ENCODE measurements around the gene DIP2C. TPM values are rescaled to one million over a fixed set of nuclear protein-coding genes. Genes with fewer than 3 reads are reported as not detected.

The DIP2C gene
- polyA plus RNA-seq, 3 donors: 0.11 TPM; not detected in 2

DNA sequence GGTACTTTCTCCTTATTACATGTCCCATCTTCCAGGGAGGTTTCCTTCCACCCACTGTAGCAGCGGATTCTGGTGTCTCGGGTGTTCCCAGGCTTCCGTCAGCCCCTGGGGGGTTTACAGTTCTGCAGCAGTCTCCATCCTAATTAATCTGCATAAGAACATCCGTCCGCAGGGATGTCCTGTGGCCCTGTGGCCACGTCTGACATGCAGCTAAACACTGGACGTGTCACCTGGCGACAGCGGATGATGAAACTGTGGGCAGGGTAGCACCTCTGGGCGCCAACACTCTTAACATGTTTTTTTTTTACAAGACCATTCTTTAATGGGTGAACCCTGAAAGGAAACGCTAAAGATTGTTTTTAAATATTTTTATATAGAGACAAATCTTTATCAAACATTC lies 58.2 kb downstream of the DIP2C start:
- no peaks in the 10 kb centered on the region for H3K4me1 Mint-ChIP-seq
- TF ChIP-seq, protein P1, sequence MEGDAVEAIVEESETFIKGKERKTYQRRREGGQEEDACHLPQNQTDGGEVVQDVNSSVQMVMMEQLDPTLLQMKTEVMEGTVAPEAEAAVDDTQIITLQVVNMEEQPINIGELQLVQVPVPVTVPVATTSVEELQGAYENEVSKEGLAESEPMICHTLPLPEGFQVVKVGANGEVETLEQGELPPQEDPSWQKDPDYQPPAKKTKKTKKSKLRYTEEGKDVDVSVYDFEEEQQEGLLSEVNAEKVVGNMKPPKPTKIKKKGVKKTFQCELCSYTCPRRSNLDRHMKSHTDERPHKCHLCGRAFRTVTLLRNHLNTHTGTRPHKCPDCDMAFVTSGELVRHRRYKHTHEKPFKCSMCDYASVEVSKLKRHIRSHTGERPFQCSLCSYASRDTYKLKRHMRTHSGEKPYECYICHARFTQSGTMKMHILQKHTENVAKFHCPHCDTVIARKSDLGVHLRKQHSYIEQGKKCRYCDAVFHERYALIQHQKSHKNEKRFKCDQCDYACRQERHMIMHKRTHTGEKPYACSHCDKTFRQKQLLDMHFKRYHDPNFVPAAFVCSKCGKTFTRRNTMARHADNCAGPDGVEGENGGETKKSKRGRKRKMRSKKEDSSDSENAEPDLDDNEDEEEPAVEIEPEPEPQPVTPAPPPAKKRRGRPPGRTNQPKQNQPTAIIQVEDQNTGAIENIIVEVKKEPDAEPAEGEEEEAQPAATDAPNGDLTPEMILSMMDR (IDR thresholded peaks at IDR 0.05): no peak
- intact Hi-C loops (cut with micrococcal nuclease): no loop called here
- Histone ChIP-seq H3K27ac (ENCODE audit: low read depth in 1 of 2, low read length in 2 of 2) (no peak overlapping the region), H2AFZ (ENCODE audit: insufficient read depth, low read depth, low read length, poor library complexity, severe bottlenecking) (no peak overlapping the region), H3K9ac (ENCODE audit: insufficient read depth, low read length, poor library complexity, severe bottlenecking) (no peak overlapping the region), H3K79me2 (ENCODE audit: insufficient read depth, low read length) (no peaks in the 10 kb centered on the region), H3K4me1 (ENCODE audit: control insufficient read depth in 1 of 2, insufficient read depth in 2 of 2, low read length in 2 of 2) (no peaks in the 10 kb centered on the region), H3K27me3 (ENCODE audit: control insufficient read depth in 2 of 2, insufficient read depth in 2 of 2, low read length in 2 of 2) (peaks cover 0 to 41% of the 10 kb centered on the region in 2 donors), H3K4me2 (replicated peaks; ENCODE audit: extremely low read depth, low read length, poor library complexity, severe bottlenecking) (no peak overlapping the region), H3K36me3 (replicated peaks in 1 of 2; ENCODE audit: control insufficient read depth in 1 of 2, insufficient read depth in 2 of 2, low read length in 2 of 2) (no peaks in the 10 kb centered on the region), H3K9me3 (replicated peaks in 1 of 2; ENCODE audit: control insufficient read depth in 1 of 2, insufficient read depth in 1 of 2, low read length in 2 of 2) (peaks cover 0 to 4% of the 10 kb centered on the region in 2 donors), H4K20me1 (ENCODE audit: insufficient read depth, low read length) (no peaks in the 10 kb centered on the region), H3K4me3 (replicated peaks in 1 of 3; ENCODE audit: low read depth in 2 of 3, low read length in 3 of 3) (no peak overlapping the region)
- no peak overlapping the region for H3K27ac Mint-ChIP-seq
- no peak overlapping the region for H3K4me3 Mint-ChIP-seq
- H3K27me3 Mint-ChIP-seq (ENCODE audit: low read depth in 3 of 3): peaks cover 44 to 63% (median 45%) of the 10 kb centered on the region in 3 donors
- peaks cover 0 to 10% (median 4%) of the 10 kb centered on the region in 7 donors for H3K9me3 Mint-ChIP-seq
- no peak for DNase-seq
- H3K36me3 Mint-ChIP-seq: no peaks in the 10 kb centered on the region
- 92% methylated on average over 7 of the region's 11 CpGs for WGBS (ENCODE audit: insufficient coverage)

DNA sequence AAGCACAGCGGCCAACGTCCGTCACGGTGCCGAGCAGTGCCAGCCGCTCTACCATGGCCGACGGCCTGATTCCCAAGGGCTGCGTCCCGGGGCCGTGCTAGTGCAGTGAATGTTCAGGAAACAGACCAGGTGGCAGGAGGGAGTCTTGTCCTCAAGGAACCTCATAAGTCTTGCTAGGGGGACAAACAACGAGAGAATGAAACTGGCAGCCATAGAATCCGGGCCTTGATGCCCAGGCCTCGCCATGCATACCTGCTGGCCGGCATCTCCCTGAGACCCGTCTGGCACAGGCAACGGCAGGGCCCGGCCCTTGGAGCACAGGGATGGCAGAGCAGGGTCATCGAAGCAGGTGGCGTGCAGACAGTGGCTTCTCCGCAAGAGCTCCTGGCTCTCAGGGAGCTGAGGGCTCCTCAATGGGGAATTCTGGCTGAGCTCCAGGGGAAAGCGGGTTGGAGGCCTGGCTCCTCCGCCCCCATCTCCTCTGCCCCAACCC lies 58.8 kb downstream of the DIP2C start:
- H3K79me2 ChIP-seq (ENCODE audit: insufficient read depth, low read length): no peaks in the 10 kb centered on the region
- H2AFZ ChIP-seq (ENCODE audit: insufficient read depth, low read depth, low read length, poor library complexity, severe bottlenecking): no peak overlapping the region

More for the DNA sequence above, 58.8 kb downstream of the DIP2C start:
- TF ChIP-seq, protein P1 (IDR thresholded peaks at IDR 0.05): no peak
- Mint-ChIP-seq H3K4me3 (peak overlapping the region in 1 of 2 donors; percentile 48), H3K27me3 (ENCODE audit: low read depth in 3 of 3) (peaks cover 43 to 61% (median 46%) of the 10 kb centered on the region in 3 donors), H3K9me3 (peaks cover 0 to 10% (median 4%) of the 10 kb centered on the region in 7 donors), H3K27ac (no peak overlapping the region), H3K4me1 (no peaks in the 10 kb centered on the region), H3K36me3 (no peaks in the 10 kb centered on the region)
- H3K4me1 ChIP-seq (ENCODE audit: control insufficient read depth in 1 of 2, insufficient read depth in 2 of 2, low read length in 2 of 2): no peaks in the 10 kb centered on the region
- 91% methylated on average over 20 of the region's 23 CpGs for WGBS (ENCODE audit: insufficient coverage)
- intact Hi-C loops (cut with micrococcal nuclease): no loop called here
- no peak overlapping the region for H3K4me3 ChIP-seq (replicated peaks in 1 of 3; ENCODE audit: low read depth in 2 of 3, low read length in 3 of 3)
- no peak overlapping the region for H3K27ac ChIP-seq (ENCODE audit: low read depth in 1 of 2, low read length in 2 of 2)
- H3K27me3 ChIP-seq (ENCODE audit: control insufficient read depth in 2 of 2, insufficient read depth in 2 of 2, low read length in 2 of 2): peaks cover 0 to 35% of the 10 kb centered on the region in 2 donors
- no peak overlapping the region for H3K9ac ChIP-seq (ENCODE audit: insufficient read depth, low read length, poor library complexity, severe bottlenecking)
- peaks cover 0 to 4% of the 10 kb centered on the region in 2 donors for H3K9me3 ChIP-seq (replicated peaks in 1 of 2; ENCODE audit: control insufficient read depth in 1 of 2, insufficient read depth in 1 of 2, low read length in 2 of 2)
- DNase-seq: no peak
- no peak overlapping the region for H3K4me2 ChIP-seq (replicated peaks; ENCODE audit: extremely low read depth, low read length, poor library complexity, severe bottlenecking)
- H3K36me3 ChIP-seq (replicated peaks in 1 of 2; ENCODE audit: control insufficient read depth in 1 of 2, insufficient read depth in 2 of 2, low read length in 2 of 2): no peaks in the 10 kb centered on the region
- H4K20me1 ChIP-seq (ENCODE audit: insufficient read depth, low read length): no peaks in the 10 kb centered on the region

Data from CD14-positive monocyte (primary cell).